ENCODE measurements around the gene PRKAR1A. TPM values are rescaled to one million over a fixed set of nuclear protein-coding genes. Genes with fewer than 3 reads are reported as not detected.

Gene PRKAR1A
- total RNA-seq, 2 experiments from 2014 or later: 158 to 332 TPM

DNA sequence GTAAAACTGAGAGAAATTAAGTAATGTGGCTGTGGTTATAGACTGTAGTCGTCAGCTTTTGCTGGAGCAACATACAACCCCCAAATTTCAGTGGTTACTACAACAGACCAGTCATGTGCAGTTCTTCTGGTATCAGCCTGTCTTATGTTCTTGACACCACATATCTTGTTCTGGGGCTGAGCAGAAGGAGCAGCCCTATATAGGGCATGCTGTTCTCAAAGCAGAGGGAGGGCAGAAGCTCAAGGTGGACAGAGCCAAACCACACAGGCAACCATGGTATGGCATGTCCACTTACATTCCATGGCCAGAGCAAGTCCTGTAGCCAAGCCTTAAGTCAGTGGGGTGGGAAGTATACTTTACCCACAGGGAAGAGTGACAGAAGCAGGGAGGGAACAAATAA lies 7.7 kb downstream of the PRKAR1A start:
- Histone ChIP-seq H3K79me2 (ENCODE audit: insufficient read depth, low read depth, low read length) (peaks cover 46% of the 10 kb centered on the region), H3K4me3 (ENCODE audit: low read depth, low read length, poor library complexity, severe bottlenecking) (no peak overlapping the region), H2AFZ (ENCODE audit: low read length) (no peak overlapping the region), H3K36me3 (ENCODE audit: insufficient read depth, low read length) (peaks cover 99% of the 10 kb centered on the region), H3K9me3 (ENCODE audit: low read length) (peaks cover 22% of the 10 kb centered on the region; the same call in 1 of the 2 replicates), H3K4me2 (ENCODE audit: low read length) (no peak overlapping the region), H3K27ac (ENCODE audit: low read depth, low read length, poor library complexity, severe bottlenecking) (no peak overlapping the region), H4K20me1 (ENCODE audit: insufficient read depth, low read length) (peaks cover 5% of the 10 kb centered on the region; the same call in 1 of the 2 replicates), H3K4me1 (ENCODE audit: insufficient read depth, low read length, poor library complexity, severe bottlenecking) (peaks cover 5% of the 10 kb centered on the region), H3K9me2 (ENCODE audit: insufficient read depth, low read length) (no peaks in the 10 kb centered on the region)
- DNase-seq (ENCODE audit: low spot score): no peak
- intact Hi-C loops (cut with micrococcal nuclease; ENCODE audit: unreplicated experiment): no loop called here
- ChIA-PET POLR2A (no interaction called here), CTCF (ENCODE audit: unreplicated experiment) (no interaction called here)
- no peak for TF ChIP-seq EZH2phosphoT487 (IDR thresholded peaks at IDR 0.05; ENCODE audit: borderline replicate concordance, low read depth, low read length)
- TF ChIP-seq, protein P1, sequence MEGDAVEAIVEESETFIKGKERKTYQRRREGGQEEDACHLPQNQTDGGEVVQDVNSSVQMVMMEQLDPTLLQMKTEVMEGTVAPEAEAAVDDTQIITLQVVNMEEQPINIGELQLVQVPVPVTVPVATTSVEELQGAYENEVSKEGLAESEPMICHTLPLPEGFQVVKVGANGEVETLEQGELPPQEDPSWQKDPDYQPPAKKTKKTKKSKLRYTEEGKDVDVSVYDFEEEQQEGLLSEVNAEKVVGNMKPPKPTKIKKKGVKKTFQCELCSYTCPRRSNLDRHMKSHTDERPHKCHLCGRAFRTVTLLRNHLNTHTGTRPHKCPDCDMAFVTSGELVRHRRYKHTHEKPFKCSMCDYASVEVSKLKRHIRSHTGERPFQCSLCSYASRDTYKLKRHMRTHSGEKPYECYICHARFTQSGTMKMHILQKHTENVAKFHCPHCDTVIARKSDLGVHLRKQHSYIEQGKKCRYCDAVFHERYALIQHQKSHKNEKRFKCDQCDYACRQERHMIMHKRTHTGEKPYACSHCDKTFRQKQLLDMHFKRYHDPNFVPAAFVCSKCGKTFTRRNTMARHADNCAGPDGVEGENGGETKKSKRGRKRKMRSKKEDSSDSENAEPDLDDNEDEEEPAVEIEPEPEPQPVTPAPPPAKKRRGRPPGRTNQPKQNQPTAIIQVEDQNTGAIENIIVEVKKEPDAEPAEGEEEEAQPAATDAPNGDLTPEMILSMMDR (conservative IDR thresholded peaks at IDR 0.05; ENCODE audit: low read length): no peak
- no TSS peak for BruUV-seq (replicated peaks)

DNA sequence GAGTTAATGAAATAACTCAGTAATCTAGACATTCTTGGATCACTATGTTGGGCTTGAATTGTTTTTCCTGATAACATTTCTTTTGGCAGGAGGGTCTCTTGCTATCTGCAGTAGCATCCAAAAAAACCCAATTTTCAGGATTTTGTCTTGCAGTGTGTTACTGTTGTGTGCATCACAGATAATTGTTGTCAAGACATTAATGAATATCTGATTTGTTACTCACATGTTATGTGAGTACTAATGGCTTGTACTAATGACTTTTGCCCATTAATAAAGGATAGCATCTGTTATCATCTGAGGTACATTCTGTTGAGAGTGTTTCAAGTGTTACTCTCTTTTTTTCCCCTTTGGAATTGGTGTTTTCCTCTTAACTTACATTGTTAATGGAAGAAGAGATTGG lies 10.0 kb downstream of the PRKAR1A start:
- Histone ChIP-seq H3K4me3 (ENCODE audit: low read depth, low read length, poor library complexity, severe bottlenecking) (no peak overlapping the region), H3K4me1 (ENCODE audit: insufficient read depth, low read length, poor library complexity, severe bottlenecking) (no peaks in the 10 kb centered on the region), H3K9me2 (ENCODE audit: insufficient read depth, low read length) (no peaks in the 10 kb centered on the region), H3K4me2 (ENCODE audit: low read length) (no peak overlapping the region), H4K20me1 (ENCODE audit: insufficient read depth, low read length) (peaks cover 2% of the 10 kb centered on the region; the same call in 1 of the 2 replicates), H3K36me3 (ENCODE audit: insufficient read depth, low read length) (peaks cover 99% of the 10 kb centered on the region), H3K27ac (ENCODE audit: low read depth, low read length, poor library complexity, severe bottlenecking) (no peak overlapping the region), H3K9me3 (ENCODE audit: low read length) (peaks cover 14% of the 10 kb centered on the region; the same call in 1 of the 2 replicates), H2AFZ (ENCODE audit: low read length) (no peak overlapping the region), H3K79me2 (ENCODE audit: insufficient read depth, low read depth, low read length) (peaks cover 23% of the 10 kb centered on the region; the same call in 1 of the 2 replicates)
- ChIA-PET CTCF (ENCODE audit: unreplicated experiment) (no interaction called here), POLR2A (no interaction called here)
- no peak for DNase-seq (ENCODE audit: low spot score)
- BruUV-seq (replicated peaks): no TSS peak
- intact Hi-C loops (cut with micrococcal nuclease; ENCODE audit: unreplicated experiment): no loop called here
- TF ChIP-seq, protein P1 (conservative IDR thresholded peaks at IDR 0.05; ENCODE audit: low read length): no peak
- no peak for TF ChIP-seq EZH2phosphoT487 (IDR thresholded peaks at IDR 0.05; ENCODE audit: borderline replicate concordance, low read depth, low read length)

DNA sequence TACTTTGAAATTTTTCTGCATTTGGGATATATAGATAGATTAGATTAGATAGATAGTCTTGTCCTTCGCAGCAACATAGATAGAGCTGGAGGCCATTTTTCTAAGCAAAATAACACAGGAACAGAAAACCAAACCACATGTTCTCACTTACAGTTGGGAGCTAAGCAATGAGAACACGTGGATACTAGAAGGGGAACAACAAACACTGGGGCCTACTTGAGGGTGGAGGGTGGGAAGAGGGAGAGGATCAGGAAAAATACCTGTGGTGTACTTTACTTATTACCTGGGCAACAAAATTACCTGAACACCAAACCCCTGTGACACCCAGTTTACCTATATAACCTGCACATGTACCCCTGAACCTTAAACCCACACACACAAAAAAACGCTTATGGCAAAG lies 14.3 kb downstream of the PRKAR1A start:
- ChIA-PET CTCF (ENCODE audit: unreplicated experiment) (no interaction called here), POLR2A (interaction anchor here (0.5 to 1.9 kb wide), 4 partner anchors 11 to 774 kb away, joined by 3 to 5 read pairs (median 4); no protein-coding TSS in a partner anchor)
- no peak overlapping the region for H3K4me3 ChIP-seq (ENCODE audit: low read depth, low read length, poor library complexity, severe bottlenecking)
- TF ChIP-seq, protein P1 (conservative IDR thresholded peaks at IDR 0.05; ENCODE audit: low read length): no peak
- no peak for TF ChIP-seq EZH2phosphoT487 (IDR thresholded peaks at IDR 0.05; ENCODE audit: borderline replicate concordance, low read depth, low read length)
- H3K36me3 ChIP-seq (ENCODE audit: insufficient read depth, low read length): peaks cover 100% of the 10 kb centered on the region
- H3K9me3 ChIP-seq (ENCODE audit: low read length): no peaks in the 10 kb centered on the region
- no peak overlapping the region for H2AFZ ChIP-seq (ENCODE audit: low read length)
- intact Hi-C loops (cut with micrococcal nuclease; ENCODE audit: unreplicated experiment): no loop called here
- no peaks in the 10 kb centered on the region for H3K9me2 ChIP-seq (ENCODE audit: insufficient read depth, low read length)
- H3K4me2 ChIP-seq (ENCODE audit: low read length): no peak overlapping the region
- peaks cover 3% of the 10 kb centered on the region; the same call in 1 of the 2 replicates for H3K79me2 ChIP-seq (ENCODE audit: insufficient read depth, low read depth, low read length)
- no peak overlapping the region for H3K27ac ChIP-seq (ENCODE audit: low read depth, low read length, poor library complexity, severe bottlenecking)
- no TSS peak for BruUV-seq (replicated peaks)
- no peak for DNase-seq (ENCODE audit: low spot score)
- H3K4me1 ChIP-seq (ENCODE audit: insufficient read depth, low read length, poor library complexity, severe bottlenecking): no peaks in the 10 kb centered on the region
- peaks cover 4% of the 10 kb centered on the region; the same call in 1 of the 2 replicates for H4K20me1 ChIP-seq (ENCODE audit: insufficient read depth, low read length)

Data from OCI-LY7 (cell line).